Neural progenitor cell (in vitro differentiated cells): ENCODE data around the gene MRO.

ENCODE experiments used
- CTCF ChIP-seq: fragments of 200-600 bp; sonication (generic); IDR thresholded peaks from 2 replicates; pipeline ENCODE4 v1.5.1; 2017; ENCODE audit warnings: antibody characterized with exemption, mild to moderate bottlenecking
- EZH2 ChIP-seq: fragments of 200-600 bp; sonication (generic); IDR thresholded peaks from 2 replicates; pipeline ENCODE4 v1.6.1; 2017; ENCODE audit warnings: antibody characterized with exemption, mild to moderate bottlenecking, moderate library complexity

DNA sequence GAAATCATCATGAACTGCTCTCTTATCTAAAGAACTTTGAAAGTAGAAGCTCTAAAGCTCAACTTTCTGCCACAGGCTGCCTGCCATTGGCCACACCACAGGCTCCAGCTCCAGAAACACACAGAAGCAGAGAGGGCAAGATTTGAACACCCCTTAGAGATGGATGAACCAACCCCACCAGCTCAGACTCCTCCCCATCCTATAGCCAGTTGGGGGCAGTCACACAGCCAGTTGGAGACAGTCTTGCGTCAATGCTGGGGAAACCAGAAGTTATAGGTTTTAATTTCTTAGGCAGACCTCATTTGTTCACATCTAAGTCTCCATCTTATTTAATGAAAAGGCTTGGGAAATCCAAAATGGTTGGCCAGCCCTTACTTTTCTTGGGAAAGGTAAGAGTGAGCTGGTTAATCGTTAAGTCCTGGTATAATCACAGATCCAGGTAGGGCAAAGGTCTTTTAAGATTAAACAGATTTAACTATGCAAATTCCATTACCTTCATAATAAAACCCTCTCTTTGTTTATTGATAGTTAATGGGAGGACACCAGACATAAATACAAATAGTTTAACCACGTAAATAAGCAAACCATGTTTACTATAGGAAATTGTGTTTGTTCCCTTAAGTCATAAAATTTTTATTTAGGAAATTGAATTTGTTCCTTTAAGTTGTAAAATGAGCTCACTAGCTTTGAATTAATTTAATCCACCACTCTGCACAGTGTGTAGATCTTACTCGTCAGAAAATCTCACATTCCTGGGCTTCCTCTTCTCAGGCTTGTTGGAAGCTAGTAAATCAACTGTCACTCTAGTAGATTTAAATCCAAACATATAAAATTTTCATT, 28.0 kb downstream of the MRO start:
- TF ChIP-seq CTCF (no peak), EZH2 (no peak)
